Fibroblast of mammary gland (primary cell): ENCODE results near the gene FREM1.

Experiments used
- DNase-seq: peaks from one replicate; pipeline ENCODE4 v3.0.0-alpha.2; 2010; ENCODE audit warnings: low read depth
- H3K4me3 ChIP-seq: 2 replicates; pipeline ENCODE4 v1.5.1; 2011; ENCODE audit warnings: low read depth, mild to moderate bottlenecking, low read length, moderate library complexity; ENCODE audit not compliant: control insufficient read depth
- CTCF ChIP-seq: conservative IDR thresholded peaks from 2 replicates; pipeline ENCODE4 v1.5.1; 2011; ENCODE audit warnings: low read depth, low read length, inconsistent platforms; ENCODE audit not compliant: control insufficient read depth, insufficient read depth

The FREM1 gene

GRCh38 chr9:14909961-14910805 lies at the start of gene FREM1:
Gene FREM1, minus strand, starts transcription at chr9:14910428. Its CDS starts 41,451 bp downstream, at chr9:14868977.
- DNase-seq, result peak; percentile 37
- H3K4me3 ChIP-seq, result peak within 1 kb of the TSS; percentile 9
- no peak for TF ChIP-seq CTCF

- no peak overlapping the region for H3K4me3 ChIP-seq
- no peak for TF ChIP-seq CTCF
- DNase-seq, result no peak
These were observed 48.8 kb upstream of the FREM1 start for GRCh38 chr9:14958989-14959388.

GRCh38 chr9:14957109-14957508 lies 46.9 kb upstream of the FREM1 start:
- DNase-seq, result no peak
- H3K4me3 ChIP-seq, result no peak overlapping the region
- TF ChIP-seq CTCF, result no peak

GRCh38 chr9:14956208-14956607 lies 46.0 kb upstream of the FREM1 start:
- DNase-seq, result no peak
- TF ChIP-seq CTCF, result no peak
- no peak overlapping the region for H3K4me3 ChIP-seq

- DNase-seq, result no peak
These were observed 35.1 kb upstream of the FREM1 start for GRCh38 chr9:14945351-14945750.

More at GRCh38 chr9:14945351-14945750, 35.1 kb upstream of the FREM1 start:
- H3K4me3 ChIP-seq, result no peak overlapping the region
- no peak for TF ChIP-seq CTCF
